IPS-18a (cell line): ENCODE results near the gene ELMO3.

ENCODE experiments used
- H3K27ac ChIP-seq: one replicate; pipeline ENCODE4 v1.5.1; 2013; ENCODE audit warnings: low read length
- H3K27me3 ChIP-seq: one replicate; pipeline ENCODE4 v1.6.1; 2013; ENCODE audit warnings: mild to moderate bottlenecking, low read length; ENCODE audit not compliant: control insufficient read depth, insufficient read depth
- H3K36me3 ChIP-seq: one replicate; pipeline ENCODE4 v1.6.1; 2013; ENCODE audit warnings: low read depth, low read length; ENCODE audit not compliant: control insufficient read depth
- H3K4me1 ChIP-seq: one replicate; pipeline ENCODE4 v1.6.1; 2013; ENCODE audit warnings: low read depth, low read length; ENCODE audit not compliant: control insufficient read depth
- H3K4me3 ChIP-seq: one replicate; pipeline ENCODE4 v1.5.1; 2013; ENCODE audit warnings: low read length
- H3K9ac ChIP-seq: one replicate; pipeline ENCODE4 v1.6.1; 2013; ENCODE audit warnings: mild to moderate bottlenecking, low read length, moderate library complexity
- H3K9me3 ChIP-seq: one replicate; pipeline ENCODE4 v1.6.1; 2013; ENCODE audit warnings: low read depth, low read length; ENCODE audit not compliant: control insufficient read depth

Gene ELMO3

DNA sequence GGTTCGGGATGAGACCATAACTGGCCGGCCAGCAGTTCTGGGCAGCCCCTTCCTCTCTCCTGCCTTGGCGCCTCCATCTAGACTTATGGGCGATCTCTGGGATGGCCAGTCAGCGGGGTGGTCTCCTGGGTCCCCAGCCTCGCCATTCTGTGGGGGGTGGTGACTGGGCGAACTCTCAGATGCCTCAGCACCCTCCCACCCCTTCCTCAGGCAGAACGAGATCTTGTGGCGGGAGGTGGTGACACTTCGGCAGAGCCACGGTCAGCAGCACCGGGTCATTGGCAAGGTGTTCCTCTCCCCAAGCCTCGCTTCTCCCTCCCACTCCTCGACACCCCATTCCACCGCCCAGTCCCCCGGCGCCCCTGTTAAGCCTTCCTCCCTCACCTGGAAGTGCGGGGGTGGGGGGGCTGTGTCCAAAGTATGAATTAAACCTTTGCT, 32.8 kb upstream of the ELMO3 start:
- Histone ChIP-seq H3K27me3 (peaks cover 97% of the 10 kb centered on the region), H3K9me3 (no peaks in the 10 kb centered on the region), H3K36me3 (no peaks in the 10 kb centered on the region), H3K9ac (no peak overlapping the region), H3K27ac (no peak overlapping the region), H3K4me1 (peaks cover 11% of the 10 kb centered on the region), H3K4me3 (no peak overlapping the region)

- Histone ChIP-seq H3K27me3 (peaks cover 97% of the 10 kb centered on the region), H3K4me1 (peaks cover 12% of the 10 kb centered on the region)
Measured at GRCh38 chr16:67166598-67167168, 32.2 kb upstream of the ELMO3 start.

DNA sequence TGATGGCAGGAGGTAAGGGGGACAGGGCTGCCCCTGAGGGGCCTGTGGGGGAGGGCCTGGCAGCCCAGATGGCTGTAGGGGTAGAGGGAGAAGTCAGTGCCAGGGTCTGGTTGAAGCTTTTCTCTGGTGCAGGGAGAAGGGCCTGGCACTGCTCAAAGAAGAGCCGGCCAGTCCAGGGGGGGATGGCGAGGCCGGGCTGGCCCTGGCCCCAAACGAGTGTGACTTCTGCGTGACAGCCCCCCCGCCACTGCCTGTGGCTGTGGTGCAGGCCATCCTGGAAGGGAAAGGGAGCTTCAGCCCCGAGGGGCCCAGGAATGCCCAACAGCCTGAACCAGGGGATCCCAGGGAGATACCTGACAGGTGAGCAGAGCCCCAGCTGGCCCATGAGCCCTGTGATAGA, 31.3 kb upstream of the ELMO3 start:
- H3K4me3 ChIP-seq = no peak overlapping the region
- H3K36me3 ChIP-seq = no peaks in the 10 kb centered on the region
- H3K9ac ChIP-seq = no peak overlapping the region
- no peak overlapping the region for H3K27ac ChIP-seq
- peaks cover 97% of the 10 kb centered on the region for H3K27me3 ChIP-seq
- peaks cover 12% of the 10 kb centered on the region for H3K4me1 ChIP-seq
- H3K9me3 ChIP-seq = no peaks in the 10 kb centered on the region

More at GRCh38 chr16:67166598-67167168, 32.2 kb upstream of the ELMO3 start:
- Histone ChIP-seq H3K9me3 (no peaks in the 10 kb centered on the region), H3K4me3 (no peak overlapping the region), H3K9ac (no peak overlapping the region), H3K27ac (no peak overlapping the region), H3K36me3 (no peaks in the 10 kb centered on the region)

- Histone ChIP-seq H3K4me3 (peak overlapping the region; percentile 66), H3K36me3 (no peaks in the 10 kb centered on the region), H3K27ac (no peak overlapping the region), H3K9ac (no peak overlapping the region), H3K9me3 (no peaks in the 10 kb centered on the region), H3K27me3 (peaks cover 97% of the 10 kb centered on the region), H3K4me1 (peaks cover 19% of the 10 kb centered on the region)
Measured at GRCh38 chr16:67169011-67169451, 29.9 kb upstream of the ELMO3 start.

GRCh38 chr16:67169642-67170167, 29.2 kb upstream of the ELMO3 start:
- Histone ChIP-seq H3K4me1 (peaks cover 19% of the 10 kb centered on the region), H3K27me3 (peaks cover 97% of the 10 kb centered on the region), H3K36me3 (no peaks in the 10 kb centered on the region), H3K27ac (no peak overlapping the region), H3K9ac (no peak overlapping the region), H3K9me3 (no peaks in the 10 kb centered on the region), H3K4me3 (peak overlapping the region; percentile 66)

DNA sequence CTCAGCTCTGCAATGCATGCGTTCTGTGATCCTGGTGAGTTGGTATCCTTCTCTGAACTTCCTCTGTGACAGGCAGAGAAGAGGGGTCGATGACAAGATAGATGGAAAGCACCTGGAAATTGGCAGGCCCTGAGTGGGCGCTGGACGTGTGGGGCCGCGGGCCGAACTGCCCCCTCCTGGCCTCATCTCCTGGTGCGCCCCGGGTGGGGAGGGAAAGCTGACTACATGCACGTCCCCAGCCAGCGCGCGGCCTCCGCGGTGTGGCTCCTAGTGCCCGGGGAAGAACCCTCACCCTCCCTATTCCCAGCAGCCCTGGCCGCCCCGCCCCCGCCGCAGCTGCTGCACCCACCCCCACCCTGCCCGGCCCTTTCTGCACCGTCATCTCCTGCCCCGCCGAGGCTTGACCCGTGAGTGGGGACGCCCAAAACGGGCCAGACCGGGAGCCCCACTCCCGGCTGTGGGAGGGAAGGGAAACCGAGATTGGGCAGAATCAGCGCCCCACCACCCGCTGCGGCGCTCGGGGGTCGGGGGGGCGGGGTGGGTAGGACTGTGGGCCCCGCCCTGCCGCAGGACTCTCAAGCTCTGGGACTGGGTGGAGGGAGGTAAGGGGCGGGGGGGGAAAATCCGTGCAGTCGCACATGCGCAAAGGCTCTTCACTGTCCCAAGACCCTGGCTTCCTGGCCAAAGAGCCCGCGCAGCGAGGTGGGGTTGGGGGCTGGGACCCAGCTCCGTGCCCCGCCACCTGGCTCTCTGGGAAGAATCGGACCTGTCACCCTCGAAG, 28.6 kb upstream of the ELMO3 start, which contains the start of gene NOL3:
TSS of gene NOL3 (plus strand) at position 371 of the 781 bp plus-strand sequence.
- H3K9ac ChIP-seq = no peak within 1 kb of the TSS
- no peaks in the 10 kb centered on the region for H3K36me3 ChIP-seq
- H3K27ac ChIP-seq = no peak within 1 kb of the TSS
- peaks cover 97% of the 10 kb centered on the region for H3K27me3 ChIP-seq
- no peaks in the 10 kb centered on the region for H3K9me3 ChIP-seq
- peak within 1 kb of the TSS; percentile 66 for H3K4me3 ChIP-seq
- peaks cover 19% of the 10 kb centered on the region for H3K4me1 ChIP-seq

DNA sequence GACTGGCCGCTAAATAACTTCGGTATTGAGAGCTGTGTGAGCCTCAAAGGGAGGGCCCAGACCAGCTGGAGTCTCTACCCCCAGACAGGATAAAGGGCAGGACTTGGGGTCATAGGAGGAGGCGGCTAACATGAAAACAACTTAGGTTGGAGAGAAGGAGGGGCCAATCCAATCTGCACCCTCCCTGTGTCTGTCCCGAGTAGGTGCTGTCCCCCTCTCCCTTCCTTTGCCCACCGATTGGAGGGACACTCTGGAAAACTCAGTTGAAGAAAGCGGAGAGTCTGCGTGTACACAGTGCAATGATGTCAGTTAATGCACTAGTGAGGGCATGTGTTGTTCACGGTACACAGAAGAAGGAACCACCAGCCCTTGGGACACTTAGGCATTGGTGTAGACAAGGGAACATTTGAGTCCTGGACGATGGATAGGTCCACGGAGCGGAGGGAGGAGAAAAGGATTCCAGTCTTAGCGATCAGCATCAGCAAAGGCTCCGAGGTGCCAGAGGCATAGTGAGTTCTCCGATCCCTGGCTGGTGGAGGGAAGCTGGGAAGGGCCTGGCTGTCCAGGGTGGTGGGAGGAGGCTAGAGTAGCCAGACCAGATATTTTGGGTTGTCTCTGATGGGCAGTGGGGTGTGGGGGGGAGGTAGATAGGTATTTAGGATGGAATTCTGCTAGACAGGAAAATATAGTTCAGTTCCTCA, 27.8 kb upstream of the ELMO3 start:
- H3K4me3 ChIP-seq = peak overlapping the region; percentile 40
- peaks cover 97% of the 10 kb centered on the region for H3K27me3 ChIP-seq

GRCh38 chr16:67173323-67173722, 25.6 kb upstream of the ELMO3 start:
- no peak overlapping the region for H3K9ac ChIP-seq
- H3K27ac ChIP-seq = no peak overlapping the region
- H3K4me1 ChIP-seq = peaks cover 19% of the 10 kb centered on the region
- no peaks in the 10 kb centered on the region for H3K9me3 ChIP-seq
- peaks cover 94% of the 10 kb centered on the region for H3K27me3 ChIP-seq
- H3K4me3 ChIP-seq = peak overlapping the region; percentile 57
- no peaks in the 10 kb centered on the region for H3K36me3 ChIP-seq

More for the DNA sequence above, 27.8 kb upstream of the ELMO3 start:
- H3K36me3 ChIP-seq = no peaks in the 10 kb centered on the region
- no peak overlapping the region for H3K27ac ChIP-seq
- peaks cover 19% of the 10 kb centered on the region for H3K4me1 ChIP-seq
- H3K9me3 ChIP-seq = no peaks in the 10 kb centered on the region
- no peak overlapping the region for H3K9ac ChIP-seq

- Histone ChIP-seq H3K9ac (no peak overlapping the region), H3K27me3 (peaks cover 93% of the 10 kb centered on the region), H3K9me3 (no peaks in the 10 kb centered on the region), H3K36me3 (no peaks in the 10 kb centered on the region), H3K27ac (no peak overlapping the region), H3K4me3 (peak overlapping the region; percentile 57), H3K4me1 (peaks cover 17% of the 10 kb centered on the region)
Measured at GRCh38 chr16:67173808-67174705, 24.9 kb upstream of the ELMO3 start.

GRCh38 chr16:67174706-67175231, 24.2 kb upstream of the ELMO3 start:
- H3K4me3 ChIP-seq = peak overlapping the region; percentile 57
- H3K9me3 ChIP-seq = no peaks in the 10 kb centered on the region
- H3K27ac ChIP-seq = no peak overlapping the region
- H3K27me3 ChIP-seq = peaks cover 93% of the 10 kb centered on the region
- H3K36me3 ChIP-seq = no peaks in the 10 kb centered on the region
- no peak overlapping the region for H3K9ac ChIP-seq
- peaks cover 12% of the 10 kb centered on the region for H3K4me1 ChIP-seq
